ENCODE results near the gene SPTBN1. TPM values are rescaled to one million over a fixed set of nuclear protein-coding genes. Genes with fewer than 3 reads are reported as not detected.

Gene SPTBN1
- total RNA-seq, 1 donor from 2014 or later: 214 TPM

GRCh38 chr2:54613386-54613785, 157.3 kb downstream of the SPTBN1 start:
- no peak for DNase-seq (ENCODE audit: extremely low spot score, unreplicated experiment)
- H3K36me3 Mint-ChIP-seq: peaks cover 43% of the 10 kb centered on the region
- TF ChIP-seq CTCF (conservative IDR thresholded peaks at IDR 0.05): no peak
- no peaks in the 10 kb centered on the region for H3K27me3 Mint-ChIP-seq
- no peaks in the 10 kb centered on the region for H3K9me3 Mint-ChIP-seq
- H3K4me1 Mint-ChIP-seq (ENCODE audit: unreplicated experiment): peaks cover 49% of the 10 kb centered on the region
- H3K27ac Mint-ChIP-seq: peak overlapping the region; percentile 44
- H3K4me3 Mint-ChIP-seq: no peak overlapping the region

- Mint-ChIP-seq H3K4me3 (no peak overlapping the region), H3K36me3 (peaks cover 46% of the 10 kb centered on the region), H3K27me3 (no peaks in the 10 kb centered on the region), H3K4me1 (ENCODE audit: unreplicated experiment) (peaks cover 52% of the 10 kb centered on the region), H3K9me3 (no peaks in the 10 kb centered on the region), H3K27ac (peak overlapping the region; percentile 44)
- DNase-seq (ENCODE audit: extremely low spot score, unreplicated experiment): no peak
- no peak for TF ChIP-seq CTCF (conservative IDR thresholded peaks at IDR 0.05)
Measured at GRCh38 chr2:54613794-54614257, 157.7 kb downstream of the SPTBN1 start.

GRCh38 chr2:54614819-54615218, 158.7 kb downstream of the SPTBN1 start:
- Mint-ChIP-seq H3K36me3 (peaks cover 44% of the 10 kb centered on the region), H3K4me1 (ENCODE audit: unreplicated experiment) (peaks cover 52% of the 10 kb centered on the region), H3K9me3 (no peaks in the 10 kb centered on the region), H3K4me3 (no peak overlapping the region), H3K27ac (no peak overlapping the region), H3K27me3 (no peaks in the 10 kb centered on the region)
- no peak for TF ChIP-seq CTCF (conservative IDR thresholded peaks at IDR 0.05)
- DNase-seq (ENCODE audit: extremely low spot score, unreplicated experiment): no peak

- Mint-ChIP-seq H3K27me3 (no peaks in the 10 kb centered on the region), H3K9me3 (no peaks in the 10 kb centered on the region), H3K4me3 (no peak overlapping the region), H3K27ac (no peak overlapping the region), H3K36me3 (peaks cover 56% of the 10 kb centered on the region), H3K4me1 (ENCODE audit: unreplicated experiment) (peaks cover 57% of the 10 kb centered on the region)
- no peak for DNase-seq (ENCODE audit: extremely low spot score, unreplicated experiment)
- no peak for TF ChIP-seq CTCF (conservative IDR thresholded peaks at IDR 0.05)
Measured at GRCh38 chr2:54615832-54616534, 159.9 kb downstream of the SPTBN1 start.

DNA sequence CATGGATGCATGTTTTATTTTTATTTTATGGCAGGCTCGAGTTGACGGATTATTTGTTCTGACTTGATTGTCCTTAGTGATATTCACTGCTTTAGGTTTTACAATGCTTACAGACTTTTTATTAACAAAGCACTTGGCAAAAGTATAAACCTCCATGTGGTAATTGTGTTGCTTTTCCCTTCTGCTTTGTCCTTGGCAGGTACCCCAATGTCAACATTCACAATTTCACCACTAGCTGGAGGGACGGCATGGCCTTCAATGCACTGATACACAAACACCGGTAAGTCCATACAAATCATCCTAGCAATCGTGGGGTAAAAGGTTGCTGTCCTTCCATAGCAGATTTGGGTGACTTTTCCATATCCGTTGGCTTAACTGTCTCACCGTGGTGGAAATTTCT, 161.3 kb downstream of the SPTBN1 start:
- Mint-ChIP-seq H3K27ac (no peak overlapping the region), H3K4me3 (no peak overlapping the region), H3K9me3 (no peaks in the 10 kb centered on the region), H3K36me3 (peaks cover 60% of the 10 kb centered on the region), H3K4me1 (ENCODE audit: unreplicated experiment) (peaks cover 54% of the 10 kb centered on the region), H3K27me3 (no peaks in the 10 kb centered on the region)
- TF ChIP-seq CTCF (conservative IDR thresholded peaks at IDR 0.05): no peak
- DNase-seq (ENCODE audit: extremely low spot score, unreplicated experiment): no peak

Data from type B pancreatic cell (in vitro differentiated cells).